CD4-positive, CD25-positive, alpha-beta regulatory T cell (primary cell): ENCODE data around the gene NOP16. TPM values are rescaled to one million over a fixed set of nuclear protein-coding genes. Genes with fewer than 3 reads are reported as not detected.
A peak's percentile ranks its signal among the peaks of the same experiment; 100 is the strongest.

Experiments
- ATAC-seq, 2 donors: fragments of 150-1000 bp; cut with Tn5 transposase; one replicate each; pipeline ENCODE4 v1.10.0; 2021; ENCODE audit warnings: low read depth in 2 of 2, moderate number of reproducible peaks in 2 of 2, moderate library complexity in 1 of 2
- DNase-seq, 3 donors: peaks; one replicate each; pipeline versions ENCODE4 v3.0.0 to v3.0.0-alpha.2; 2012 to 2022; ENCODE audit warnings: mixed read lengths in 1 of 3
- H3K27ac ChIP-seq: one replicate; pipeline ENCODE4 v1.7.0; 2013; ENCODE audit warnings: mild to moderate bottlenecking, low read length; ENCODE audit not compliant: insufficient read depth, poor library complexity, severe bottlenecking
- H3K27me3 ChIP-seq: one replicate; pipeline ENCODE4 v1.7.0; 2013; ENCODE audit warnings: low read length; ENCODE audit not compliant: control insufficient read depth, insufficient read depth
- H3K36me3 ChIP-seq: one replicate; pipeline ENCODE4 v1.7.0; 2013; ENCODE audit warnings: mild to moderate bottlenecking, low read length, moderate library complexity; ENCODE audit not compliant: control insufficient read depth, insufficient read depth
- H3K4me1 ChIP-seq: 2 replicates; pipeline ENCODE4 v1.7.0; 2013; ENCODE audit warnings: mild to moderate bottlenecking, low read length; ENCODE audit not compliant: insufficient read depth, control insufficient read depth, poor library complexity, severe bottlenecking
- H3K4me3 ChIP-seq: one replicate; pipeline ENCODE4 v1.7.0; 2013; ENCODE audit warnings: low read depth, mild to moderate bottlenecking, low read length, moderate library complexity
- H3K9me3 ChIP-seq, 2 experiments: 1 replicate in 1 of 2; 2 replicates in 1 of 2; pipeline ENCODE4 v1.7.0; 2013; ENCODE audit warnings: low read length in 2 of 2, mild to moderate bottlenecking in 1 of 2, moderate library complexity in 1 of 2; ENCODE audit not compliant: control insufficient read depth in 2 of 2
- H3K27ac Mint-ChIP-seq, 3 donors: one replicate each; pipeline ENCODE4 v1.8.0; 2020 to 2022; ENCODE audit warnings: mild to moderate bottlenecking in 3 of 3, mixed read lengths in 3 of 3, moderate library complexity in 2 of 3
- H3K27me3 Mint-ChIP-seq: one replicate; pipeline ENCODE4 v1.8.0; 2022; ENCODE audit warnings: mild to moderate bottlenecking, mixed read lengths
- H3K36me3 Mint-ChIP-seq: one replicate; pipeline ENCODE4 v1.8.0; 2020; ENCODE audit warnings: mixed read lengths
- H3K4me1 Mint-ChIP-seq, 4 donors: one replicate each; pipeline ENCODE4 v1.8.0; 2020 to 2022; ENCODE audit warnings: mixed read lengths in 4 of 4, mild to moderate bottlenecking in 1 of 4
- H3K4me3 Mint-ChIP-seq, 4 donors: one replicate each; pipeline ENCODE4 v1.8.0; 2020 to 2022; ENCODE audit warnings: mild to moderate bottlenecking in 4 of 4, mixed read lengths in 4 of 4, moderate library complexity in 3 of 4
- H3K9me3 Mint-ChIP-seq, 7 donors: one replicate each; pipeline ENCODE4 v1.8.0; 2020 to 2022; ENCODE audit warnings: mixed read lengths in 7 of 7, mild to moderate bottlenecking in 3 of 7, moderate library complexity in 2 of 7
- polyA plus RNA-seq, 4 donors: library from polyadenylated mRNA; unstranded; fragments of 300-500 nt; fragmentation: Illumina TruSeq; gene quantifications; one replicate each; pipeline ENCODE4 v1.2.3, GENCODE V29; 2021
- total RNA-seq: library from RNA; stranded (reverse); gene quantifications from one replicate; pipeline ENCODE4 v1.2.3, GENCODE V29; 2022

Gene NOP16
- total and polyA plus RNA-seq, 5 donors from 2014 or later, result 13.6 to 41.2 (median 29.0) TPM

DNA sequence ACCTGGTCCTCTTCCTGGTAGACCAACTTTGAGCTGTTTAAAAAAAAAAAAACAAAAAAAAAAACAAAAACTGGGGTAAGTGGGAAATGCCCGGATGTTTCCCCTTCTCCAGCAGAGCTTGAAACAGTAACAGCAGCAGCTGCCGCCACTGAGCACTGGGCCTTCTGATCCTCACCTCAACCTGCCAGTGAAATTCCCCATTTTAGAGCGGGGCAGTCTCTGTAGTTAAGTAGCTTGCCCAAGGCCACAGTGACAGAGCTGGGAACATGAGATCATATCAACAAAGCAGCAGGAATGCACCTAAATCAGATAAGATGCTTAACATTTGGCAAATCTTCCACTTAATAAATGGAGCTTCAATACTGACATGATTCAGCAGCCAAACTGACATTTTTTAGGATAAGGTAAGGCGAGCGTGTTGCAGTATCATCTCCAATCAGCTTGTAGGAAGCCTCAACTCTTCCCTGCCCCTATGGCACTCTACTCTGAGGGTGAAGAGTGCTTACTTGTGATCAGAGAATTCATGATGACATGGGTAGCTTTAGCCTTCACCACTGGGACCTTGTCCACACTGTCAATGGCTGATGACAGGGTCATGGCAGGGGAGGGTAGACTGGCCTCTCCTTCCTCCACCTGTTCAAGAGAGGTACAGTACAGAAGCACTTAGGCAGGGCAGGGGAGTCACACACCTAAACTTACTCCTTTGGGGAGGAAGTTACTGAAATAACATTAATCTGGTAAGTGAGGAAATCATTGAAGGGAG is 36.1 kb downstream of the NOP16 start:
- no peak overlapping the region for H3K4me3 Mint-ChIP-seq
- H3K27me3 ChIP-seq, result no peaks in the 10 kb centered on the region
- H3K9me3 ChIP-seq, result no peaks in the 10 kb centered on the region
- H3K27ac Mint-ChIP-seq, result no peak overlapping the region
- no peak overlapping the region for H3K4me3 ChIP-seq
- no peaks in the 10 kb centered on the region for H3K9me3 Mint-ChIP-seq
- no peaks in the 10 kb centered on the region for H3K4me1 ChIP-seq
- peaks cover 61% of the 10 kb centered on the region for H3K36me3 Mint-ChIP-seq
- peaks cover 94% of the 10 kb centered on the region for H3K36me3 ChIP-seq
- ATAC-seq (no peak), DNase-seq (no peak)
- no peaks in the 10 kb centered on the region for H3K27me3 Mint-ChIP-seq
- H3K4me1 Mint-ChIP-seq, result peaks cover 3 to 36% (median 22%) of the 10 kb centered on the region in 4 donors
- H3K27ac ChIP-seq, result no peak overlapping the region

- H3K36me3 Mint-ChIP-seq, result peaks cover 56% of the 10 kb centered on the region
- DNase-seq (no peak), ATAC-seq (no peak)
- H3K4me3 Mint-ChIP-seq, result no peak overlapping the region
- peaks cover 0 to 28% (median 17%) of the 10 kb centered on the region in 4 donors for H3K4me1 Mint-ChIP-seq
- H3K9me3 Mint-ChIP-seq, result no peaks in the 10 kb centered on the region
- Histone ChIP-seq H3K4me3 (no peak overlapping the region), H3K36me3 (peaks cover 96% of the 10 kb centered on the region), H3K27ac (no peak overlapping the region), H3K27me3 (no peaks in the 10 kb centered on the region), H3K9me3 (no peaks in the 10 kb centered on the region), H3K4me1 (no peaks in the 10 kb centered on the region)
- H3K27ac Mint-ChIP-seq, result no peak overlapping the region
- H3K27me3 Mint-ChIP-seq, result no peaks in the 10 kb centered on the region
Observed at GRCh38 chr5:176350416-176350815, 38.0 kb downstream of the NOP16 start.

DNA sequence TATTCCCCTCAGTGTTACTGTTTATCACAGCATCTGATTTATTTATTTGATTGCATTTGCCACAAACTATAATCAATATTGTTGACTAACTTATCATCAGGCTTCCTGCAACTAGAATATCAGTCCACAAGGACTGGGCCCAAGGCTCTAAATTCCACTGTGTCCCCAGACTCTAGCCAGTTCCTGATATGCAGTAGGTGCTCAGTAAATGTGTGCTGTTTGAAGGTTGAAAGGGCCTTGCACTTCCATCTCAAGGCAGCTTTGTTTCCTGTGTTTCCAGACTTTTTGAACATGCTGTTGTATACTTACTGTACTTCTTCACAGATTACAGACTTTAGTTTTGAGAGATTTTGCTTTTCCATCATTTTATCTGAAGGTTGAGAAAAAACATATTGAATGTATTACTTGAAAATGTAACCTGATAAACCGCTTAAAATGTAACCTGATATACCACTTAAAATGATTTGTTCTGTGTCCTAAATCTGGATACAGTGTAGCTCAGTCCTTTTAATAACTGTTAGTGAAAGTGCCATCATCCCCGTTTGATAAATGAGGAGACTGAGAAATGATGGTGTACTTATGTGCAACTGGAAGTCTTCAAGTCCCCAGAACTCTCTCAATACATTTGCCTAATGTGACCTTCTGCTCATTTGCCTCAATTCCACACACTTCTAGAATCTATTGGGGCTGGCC is 45.5 kb downstream of the NOP16 start:
- Histone ChIP-seq H3K4me1 (no peaks in the 10 kb centered on the region), H3K9me3 (no peaks in the 10 kb centered on the region), H3K27me3 (no peaks in the 10 kb centered on the region), H3K27ac (no peak overlapping the region), H3K4me3 (no peak overlapping the region), H3K36me3 (peaks cover 34% of the 10 kb centered on the region)
- no peaks in the 10 kb centered on the region for H3K27me3 Mint-ChIP-seq
- H3K4me3 Mint-ChIP-seq, result no peak overlapping the region
- peak overlapping the region in 2 of 3 donors; percentile 39 to 72 for H3K27ac Mint-ChIP-seq
- H3K9me3 Mint-ChIP-seq, result no peaks in the 10 kb centered on the region
- ATAC-seq (no peak), DNase-seq (no peak)
- H3K36me3 Mint-ChIP-seq, result peaks cover 14% of the 10 kb centered on the region
- peaks cover 0 to 1% (median 0%) of the 10 kb centered on the region in 4 donors for H3K4me1 Mint-ChIP-seq

GRCh38 chr5:176342158-176342483 is 46.3 kb downstream of the NOP16 start:
- H3K36me3 Mint-ChIP-seq, result peaks cover 13% of the 10 kb centered on the region
- ATAC-seq (no peak), DNase-seq (no peak)
- H3K27me3 Mint-ChIP-seq, result no peaks in the 10 kb centered on the region
- H3K27ac ChIP-seq, result no peak overlapping the region
- no peaks in the 10 kb centered on the region for H3K4me1 Mint-ChIP-seq
- H3K9me3 ChIP-seq, result no peaks in the 10 kb centered on the region
- peak overlapping the region in 2 of 3 donors; percentile 7 to 72 for H3K27ac Mint-ChIP-seq
- H3K4me3 ChIP-seq, result no peak overlapping the region
- no peaks in the 10 kb centered on the region for H3K9me3 Mint-ChIP-seq
- no peak overlapping the region for H3K4me3 Mint-ChIP-seq
- H3K4me1 ChIP-seq, result no peaks in the 10 kb centered on the region
- H3K36me3 ChIP-seq, result peaks cover 32% of the 10 kb centered on the region
- no peaks in the 10 kb centered on the region for H3K27me3 ChIP-seq

DNA sequence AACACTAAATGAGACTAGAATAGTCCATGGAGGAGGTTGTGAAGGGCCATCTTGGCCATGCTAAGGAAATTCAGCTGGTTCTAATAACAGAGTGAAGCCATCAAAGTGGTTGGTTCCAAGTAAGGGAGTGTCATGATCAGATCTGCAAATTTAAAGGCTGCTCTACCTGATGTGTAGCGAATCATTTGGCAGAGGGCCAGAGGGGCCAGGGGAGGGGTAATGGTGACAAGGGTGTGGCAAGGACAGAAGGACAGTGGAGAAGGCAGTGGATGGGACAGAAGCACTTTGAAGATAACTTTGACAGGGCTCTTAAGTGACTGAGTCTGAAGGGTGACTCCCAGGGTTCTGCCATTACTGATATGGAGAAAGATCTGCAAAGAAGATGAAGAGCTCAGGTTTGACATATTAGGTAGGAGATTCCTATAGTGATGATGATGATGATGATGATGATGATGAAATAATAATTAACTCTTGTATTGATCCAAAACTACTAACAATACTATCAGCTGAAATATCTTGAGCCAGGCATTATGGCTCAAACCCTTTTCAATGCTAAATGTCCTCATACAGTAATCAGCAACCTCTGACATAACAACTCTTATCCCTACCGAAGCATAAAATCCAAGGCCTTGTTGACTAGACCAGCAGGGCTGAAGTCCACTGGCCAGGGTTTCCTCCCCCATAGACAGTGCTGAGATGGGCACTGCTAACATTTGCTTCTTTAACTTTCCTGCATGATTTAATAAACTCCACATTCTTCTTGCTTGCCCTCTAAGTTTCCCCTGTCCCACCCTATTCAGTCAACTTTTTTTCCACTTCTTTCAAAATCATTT is 46.9 kb downstream of the NOP16 start:
- H3K36me3 Mint-ChIP-seq, result peaks cover 18% of the 10 kb centered on the region
- H3K9me3 Mint-ChIP-seq, result no peaks in the 10 kb centered on the region
- peak overlapping the region; percentile 7 to 72 (median 48) for H3K27ac Mint-ChIP-seq

DNA sequence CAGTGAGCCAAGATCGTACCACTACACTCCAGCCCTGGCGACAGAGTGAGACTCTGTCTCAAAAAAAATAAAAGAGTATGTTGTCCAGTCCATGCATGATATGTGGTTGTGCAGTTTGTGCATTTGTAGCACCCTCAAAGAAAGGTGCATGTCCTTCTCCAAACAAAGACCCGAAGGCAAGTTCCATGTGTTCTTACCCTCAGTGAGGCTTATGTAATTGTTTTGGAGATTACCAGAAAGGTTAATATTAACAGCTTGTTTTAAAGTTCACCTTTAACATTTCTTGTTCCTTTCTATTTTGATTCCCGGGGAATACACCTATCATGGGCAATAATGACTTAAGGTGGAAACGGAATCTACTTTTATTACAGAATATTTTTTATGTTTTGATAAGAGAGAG is 49.1 kb downstream of the NOP16 start:
- Mint-ChIP-seq H3K27ac (no peak overlapping the region), H3K27me3 (no peaks in the 10 kb centered on the region), H3K36me3 (peaks cover 25% of the 10 kb centered on the region), H3K4me1 (no peaks in the 10 kb centered on the region), H3K4me3 (no peak overlapping the region), H3K9me3 (no peaks in the 10 kb centered on the region)
- no peaks in the 10 kb centered on the region for H3K4me1 ChIP-seq
- H3K27me3 ChIP-seq, result no peaks in the 10 kb centered on the region
- H3K36me3 ChIP-seq, result peaks cover 17% of the 10 kb centered on the region
- H3K9me3 ChIP-seq, result peaks cover 0 to 3% of the 10 kb centered on the region in 2 experiments
- no peak overlapping the region for H3K27ac ChIP-seq
- DNase-seq (no peak), ATAC-seq (no peak)
- no peak overlapping the region for H3K4me3 ChIP-seq

More for the DNA sequence above, 46.9 kb downstream of the NOP16 start:
- DNase-seq (no peak), ATAC-seq (no peak)
- Histone ChIP-seq H3K27me3 (no peaks in the 10 kb centered on the region), H3K9me3 (no peaks in the 10 kb centered on the region), H3K4me3 (no peak overlapping the region), H3K27ac (no peak overlapping the region), H3K36me3 (peaks cover 32% of the 10 kb centered on the region), H3K4me1 (no peaks in the 10 kb centered on the region)
- H3K4me1 Mint-ChIP-seq, result no peaks in the 10 kb centered on the region
- no peak overlapping the region for H3K4me3 Mint-ChIP-seq
- H3K27me3 Mint-ChIP-seq, result no peaks in the 10 kb centered on the region

- Mint-ChIP-seq H3K27ac (peak overlapping the region in 1 of 3 donors; percentile 67), H3K4me3 (no peak overlapping the region), H3K4me1 (peaks cover 0 to 5% (median 0%) of the 10 kb centered on the region in 4 donors), H3K27me3 (no peaks in the 10 kb centered on the region), H3K9me3 (peaks cover 0 to 7% (median 2%) of the 10 kb centered on the region in 7 donors), H3K36me3 (peaks cover 32% of the 10 kb centered on the region)
- DNase-seq, result no peak
- Histone ChIP-seq H3K27ac (no peak overlapping the region), H3K36me3 (peaks cover 21% of the 10 kb centered on the region), H3K27me3 (no peaks in the 10 kb centered on the region), H3K4me1 (no peaks in the 10 kb centered on the region), H3K4me3 (no peak overlapping the region), H3K9me3 (peaks cover 6 to 10% of the 10 kb centered on the region in 2 experiments)
- ATAC-seq, result no peak
Observed at GRCh38 chr5:176337913-176338312, 50.5 kb downstream of the NOP16 start.
